OCI-LY1 (cell line): Measurements from ENCODE around the gene GBX1.

Experiments used
- H2AFZ ChIP-seq: fragments of 200-600 bp; sonication (generic), shearing (Covaris generic); 2 replicates; pipeline ENCODE4 v1.6.0; 2014; ENCODE audit warnings: antibody characterized with exemption, mild to moderate bottlenecking, low read length
- H3F3A ChIP-seq: fragments of 200-600 bp; sonication (generic), shearing (Covaris generic); 2 replicates; pipeline ENCODE4 v1.6.0; 2014; ENCODE audit warnings: mild to moderate bottlenecking, antibody characterized with exemption, low read length, moderate library complexity; ENCODE audit not compliant: insufficient read depth
- H3K27ac ChIP-seq: fragments of 200-600 bp; sonication (generic); 2 replicates; pipeline ENCODE4 v1.5.1; 2014; ENCODE audit warnings: low read length, mixed run types, mild to moderate bottlenecking, low read depth; ENCODE audit not compliant: poor library complexity, severe bottlenecking
- H3K27me3 ChIP-seq: fragments of 200-600 bp; sonication (generic); 2 replicates; pipeline ENCODE4 v1.6.0; 2014; ENCODE audit warnings: antibody characterized with exemption, mild to moderate bottlenecking, low read length, moderate library complexity; ENCODE audit not compliant: insufficient read depth
- H3K36me3 ChIP-seq: fragments of 200-600 bp; sonication (generic); 2 replicates; pipeline ENCODE4 v1.6.1; 2014; ENCODE audit warnings: mild to moderate bottlenecking, antibody characterized with exemption, low read length, moderate library complexity, mixed read lengths; ENCODE audit not compliant: insufficient read depth
- H3K4me1 ChIP-seq: fragments of 200-600 bp; sonication (generic); 2 replicates; pipeline ENCODE4 v1.5.1; 2014; ENCODE audit warnings: mild to moderate bottlenecking, low read length, moderate library complexity; ENCODE audit not compliant: insufficient read depth, severe bottlenecking
- H3K4me2 ChIP-seq: fragments of 200-600 bp; sonication (generic), shearing (Covaris generic); 2 replicates; pipeline ENCODE4 v1.6.1; 2014; ENCODE audit warnings: low read length
- H3K4me3 ChIP-seq: fragments of 200-600 bp; sonication (generic); 2 replicates; pipeline ENCODE4 v1.5.1; 2014; ENCODE audit warnings: low read length, low read depth, mild to moderate bottlenecking, mixed read lengths; ENCODE audit not compliant: poor library complexity, severe bottlenecking
- H3K79me2 ChIP-seq: fragments of 200-600 bp; shearing (Covaris generic); 2 replicates; pipeline ENCODE4 v1.6.1; 2016; ENCODE audit warnings: mixed run types, low read length, mixed read lengths; ENCODE audit not compliant: insufficient read depth
- H3K9ac ChIP-seq: fragments of 200-600 bp; sonication (generic), shearing (Covaris generic); 2 replicates; pipeline ENCODE4 v1.6.1; 2014; ENCODE audit warnings: mild to moderate bottlenecking, low read length, mixed read lengths
- H3K9me2 ChIP-seq: fragments of 200-600 bp; sonication (generic), shearing (Covaris generic); 2 replicates; pipeline ENCODE4 v1.6.1; 2014; ENCODE audit warnings: low read depth, mild to moderate bottlenecking, low read length, mixed read lengths
- H3K9me3 ChIP-seq: fragments of 200-600 bp; shearing (Covaris generic); 2 replicates; pipeline ENCODE4 v1.6.1; 2014; ENCODE audit warnings: low read length, mixed read lengths
- H4K20me1 ChIP-seq: fragments of 200-600 bp; sonication (generic), shearing (Covaris generic); 2 replicates; pipeline ENCODE4 v1.6.0; 2016; ENCODE audit warnings: mild to moderate bottlenecking, low read length; ENCODE audit not compliant: insufficient read depth
- EZH2 ChIP-seq: fragments of 200-600 bp; sonication (generic), shearing (Covaris generic); IDR thresholded peaks from 2 replicates; pipeline ENCODE4 v1.8.0; 2017; ENCODE audit warnings: borderline replicate concordance, mixed run types, mild to moderate bottlenecking, antibody characterized with exemption, low read length, moderate library complexity, mixed read lengths
- TF ChIP-seq, protein P1 (sequence below): fragments of 200-600 bp; sonication (generic), shearing (Covaris generic); IDR thresholded peaks from 2 replicates; pipeline ENCODE4 v1.5.1; 2017; ENCODE audit warnings: mild to moderate bottlenecking, antibody characterized with exemption, low read length, moderate library complexity, mixed read lengths

GBX1 gene

DNA sequence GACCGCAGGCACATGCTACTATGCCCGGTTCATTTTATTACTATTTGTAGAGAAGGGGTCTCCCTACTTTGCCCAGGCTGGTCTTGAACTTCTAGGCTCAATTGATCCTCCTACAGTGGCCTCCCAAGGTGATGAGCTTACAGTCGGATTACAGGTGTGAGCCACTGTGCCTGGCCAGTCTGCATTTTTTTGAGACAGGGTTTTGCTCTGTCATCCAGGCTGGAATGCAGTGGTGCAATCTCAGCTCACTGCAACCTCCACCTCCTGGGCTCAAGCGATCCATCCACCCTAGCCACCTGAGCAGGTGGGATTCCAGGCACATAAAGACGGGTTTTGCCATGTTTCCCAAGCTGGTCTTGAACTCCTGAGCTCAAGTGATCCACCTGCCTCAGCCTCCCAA, 45.1 kb upstream of the GBX1 start:
- Histone ChIP-seq H3K4me1 (no peaks in the 10 kb centered on the region), H4K20me1 (no peaks in the 10 kb centered on the region), H2AFZ (no peak overlapping the region), H3K9ac (no peak overlapping the region), H3K36me3 (peaks cover 58% of the 10 kb centered on the region), H3K27ac (no peak overlapping the region), H3K27me3 (no peaks in the 10 kb centered on the region), H3K4me3 (no peak overlapping the region), H3K9me3 (no peaks in the 10 kb centered on the region), H3K4me2 (no peak overlapping the region), H3K9me2 (no peaks in the 10 kb centered on the region), H3K79me2 (no peaks in the 10 kb centered on the region), H3F3A (no peaks in the 10 kb centered on the region)
- no peak for TF ChIP-seq EZH2
- TF ChIP-seq, protein P1, sequence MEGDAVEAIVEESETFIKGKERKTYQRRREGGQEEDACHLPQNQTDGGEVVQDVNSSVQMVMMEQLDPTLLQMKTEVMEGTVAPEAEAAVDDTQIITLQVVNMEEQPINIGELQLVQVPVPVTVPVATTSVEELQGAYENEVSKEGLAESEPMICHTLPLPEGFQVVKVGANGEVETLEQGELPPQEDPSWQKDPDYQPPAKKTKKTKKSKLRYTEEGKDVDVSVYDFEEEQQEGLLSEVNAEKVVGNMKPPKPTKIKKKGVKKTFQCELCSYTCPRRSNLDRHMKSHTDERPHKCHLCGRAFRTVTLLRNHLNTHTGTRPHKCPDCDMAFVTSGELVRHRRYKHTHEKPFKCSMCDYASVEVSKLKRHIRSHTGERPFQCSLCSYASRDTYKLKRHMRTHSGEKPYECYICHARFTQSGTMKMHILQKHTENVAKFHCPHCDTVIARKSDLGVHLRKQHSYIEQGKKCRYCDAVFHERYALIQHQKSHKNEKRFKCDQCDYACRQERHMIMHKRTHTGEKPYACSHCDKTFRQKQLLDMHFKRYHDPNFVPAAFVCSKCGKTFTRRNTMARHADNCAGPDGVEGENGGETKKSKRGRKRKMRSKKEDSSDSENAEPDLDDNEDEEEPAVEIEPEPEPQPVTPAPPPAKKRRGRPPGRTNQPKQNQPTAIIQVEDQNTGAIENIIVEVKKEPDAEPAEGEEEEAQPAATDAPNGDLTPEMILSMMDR, result no peak

DNA sequence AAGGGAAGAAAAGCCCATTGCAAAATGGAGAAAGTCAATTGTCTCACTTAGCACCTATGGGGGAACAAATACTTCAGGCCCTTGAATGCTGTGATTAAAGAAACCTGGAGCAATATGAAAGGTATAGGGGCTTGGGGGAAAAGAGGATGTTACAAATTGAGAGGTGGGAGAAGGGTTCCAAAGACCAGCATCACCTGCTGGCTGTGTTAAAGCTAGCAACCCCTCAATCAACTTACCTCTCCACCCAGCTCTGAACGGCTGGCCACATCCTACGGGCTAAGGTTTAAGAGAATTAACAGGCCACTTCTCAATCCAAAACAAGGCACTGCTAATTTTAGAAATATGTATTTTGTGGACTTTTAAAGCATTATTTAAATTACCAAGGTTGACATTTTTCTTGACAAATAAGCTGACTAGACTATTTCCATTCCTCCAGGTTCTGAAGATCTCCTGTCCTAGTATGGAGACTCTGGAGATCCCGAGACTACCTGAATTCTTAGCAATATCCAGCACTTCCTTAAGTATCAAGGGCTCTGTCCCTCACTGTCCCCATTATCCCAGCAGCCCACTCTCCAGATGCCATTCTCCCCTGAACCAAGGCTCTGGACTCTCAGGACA, 43.8 kb upstream of the GBX1 start:
- Histone ChIP-seq H3K4me3 (no peak overlapping the region), H2AFZ (no peak overlapping the region), H4K20me1 (no peaks in the 10 kb centered on the region), H3K4me2 (no peak overlapping the region), H3K9ac (no peak overlapping the region), H3K79me2 (no peaks in the 10 kb centered on the region), H3K4me1 (no peaks in the 10 kb centered on the region), H3K9me3 (no peaks in the 10 kb centered on the region), H3K27ac (no peak overlapping the region), H3K27me3 (no peaks in the 10 kb centered on the region), H3K9me2 (no peaks in the 10 kb centered on the region), H3K36me3 (peaks cover 44% of the 10 kb centered on the region), H3F3A (no peaks in the 10 kb centered on the region)
- no peak for TF ChIP-seq EZH2
- TF ChIP-seq, protein P1, result no peak

DNA sequence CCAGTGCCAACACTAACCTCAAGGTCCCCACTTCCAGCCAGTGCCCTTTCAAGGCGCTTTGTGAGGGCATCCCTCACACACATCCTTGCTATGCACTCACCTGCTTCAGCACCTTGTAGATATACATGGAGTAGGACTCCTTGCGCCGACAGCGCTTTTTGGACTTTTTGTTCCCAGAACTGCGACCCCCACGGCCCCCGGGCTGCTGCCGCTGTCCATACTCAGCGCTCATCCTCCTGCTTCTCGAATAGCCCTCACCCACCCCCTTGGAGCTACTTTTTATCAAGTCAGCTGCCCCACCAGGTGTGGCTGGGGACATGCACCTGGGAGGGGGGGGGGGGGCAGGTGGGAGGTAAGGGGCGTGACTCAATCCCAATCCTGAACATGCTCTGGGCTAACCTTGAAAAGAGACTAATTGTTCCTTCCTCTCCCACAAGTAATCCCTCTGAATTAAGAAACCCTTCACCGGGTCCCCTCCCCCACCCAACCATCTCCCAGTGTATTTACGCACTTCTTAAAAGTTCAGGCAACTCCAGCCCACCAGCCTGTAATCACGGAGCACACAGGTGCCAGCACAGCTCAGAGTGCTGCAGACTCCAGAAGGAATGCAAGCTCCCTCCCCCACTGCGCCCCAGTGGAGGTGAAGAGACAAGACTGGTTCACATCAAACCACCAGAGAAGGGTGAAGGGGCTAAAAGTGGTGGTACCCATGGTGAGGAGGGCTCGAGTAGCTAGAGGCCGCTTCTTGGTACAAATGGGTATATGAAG, 42.8 kb upstream of the GBX1 start, which contains the start of gene H2BK1:
TSS of gene H2BK1 (minus strand) at position 402 of the 768 bp plus-strand sequence. CDS start at position 232, 170 bp downstream.
- Histone ChIP-seq H3F3A (no peaks in the 10 kb centered on the region), H4K20me1 (no peaks in the 10 kb centered on the region), H3K36me3 (peaks cover 34% of the 10 kb centered on the region), H3K9ac (no peak within 1 kb of the TSS), H2AFZ (no peak within 1 kb of the TSS), H3K79me2 (no peaks in the 10 kb centered on the region), H3K4me2 (no peak within 1 kb of the TSS), H3K9me3 (no peaks in the 10 kb centered on the region), H3K9me2 (no peaks in the 10 kb centered on the region), H3K27me3 (no peaks in the 10 kb centered on the region), H3K27ac (no peak within 1 kb of the TSS), H3K4me3 (no peak within 1 kb of the TSS), H3K4me1 (no peaks in the 10 kb centered on the region)
- TF ChIP-seq, protein P1, result no peak
- TF ChIP-seq EZH2, result no peak
